HG03039 (cell line): Measurements from ENCODE around the gene IGLL5.

Experiments used
- ATAC-seq: cut with Tn5 transposase; IDR thresholded peaks from one replicate; pipeline ENCODE4 v1.9.1; 2021; ENCODE audit warnings: mild to moderate bottlenecking, moderate library complexity; ENCODE audit not compliant: unreplicated experiment

IGLL5 gene

DNA sequence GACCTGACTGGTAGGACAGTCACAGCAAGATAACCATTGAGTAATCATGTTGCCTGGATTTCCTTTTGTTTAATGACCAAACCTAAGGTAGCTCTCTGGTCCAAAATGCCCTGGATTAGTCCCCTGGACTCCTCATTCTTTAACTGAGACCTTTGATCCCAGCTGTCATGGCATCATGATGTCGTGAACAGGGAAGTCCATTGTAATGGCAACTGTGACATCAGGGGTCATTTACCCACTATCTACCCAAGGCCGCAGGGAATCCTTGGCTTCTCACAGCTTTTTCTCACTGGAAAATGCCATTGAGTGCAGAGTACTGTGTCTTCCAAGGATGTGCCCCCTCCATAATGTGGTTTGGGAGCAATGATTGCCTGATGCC, 29.1 kb upstream of the IGLL5 start:
- no peak for ATAC-seq

GRCh38 chr22:22863001-22863400, 24.6 kb upstream of the IGLL5 start:
- ATAC-seq, result no peak

GRCh38 chr22:22865311-22866072, 22.1 kb upstream of the IGLL5 start:
- ATAC-seq, result no peak

GRCh38 chr22:22866381-22867111, 21.1 kb upstream of the IGLL5 start:
- ATAC-seq, result no peak

DNA sequence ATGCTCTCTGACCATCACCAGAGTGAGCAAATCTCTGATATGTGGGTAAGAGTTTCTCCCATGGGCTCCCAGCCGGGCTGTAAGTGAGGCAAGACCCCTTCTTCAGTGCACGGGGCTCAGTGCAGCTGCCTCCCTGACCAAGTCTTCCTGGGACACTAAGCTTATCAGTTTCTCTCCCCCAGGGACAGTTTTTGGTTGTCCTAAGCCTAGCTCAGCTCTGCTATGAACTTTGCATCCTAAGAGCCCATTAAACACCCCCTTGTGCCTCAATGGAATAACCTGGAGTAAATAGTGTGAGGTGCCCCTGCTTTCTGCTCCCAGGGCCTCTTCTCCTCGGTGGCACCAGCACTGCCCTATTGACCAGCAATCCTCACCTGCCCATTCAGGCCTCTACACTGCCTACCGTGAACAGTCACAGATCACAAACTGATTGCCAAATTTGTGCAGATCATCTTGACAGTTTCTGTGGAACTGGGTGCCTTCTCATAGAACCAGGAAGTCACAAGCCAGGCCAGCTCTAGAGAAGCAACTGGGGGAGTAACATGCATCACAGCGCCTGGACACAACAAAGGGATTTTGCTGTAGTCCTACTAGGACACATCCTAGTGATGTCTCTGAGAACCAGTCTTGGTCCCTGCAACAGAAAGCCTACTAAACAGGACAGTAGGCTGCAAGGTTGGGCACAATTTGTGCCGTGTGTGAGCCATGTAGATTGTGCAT, 19.5 kb upstream of the IGLL5 start:
- ATAC-seq, result no peak

DNA sequence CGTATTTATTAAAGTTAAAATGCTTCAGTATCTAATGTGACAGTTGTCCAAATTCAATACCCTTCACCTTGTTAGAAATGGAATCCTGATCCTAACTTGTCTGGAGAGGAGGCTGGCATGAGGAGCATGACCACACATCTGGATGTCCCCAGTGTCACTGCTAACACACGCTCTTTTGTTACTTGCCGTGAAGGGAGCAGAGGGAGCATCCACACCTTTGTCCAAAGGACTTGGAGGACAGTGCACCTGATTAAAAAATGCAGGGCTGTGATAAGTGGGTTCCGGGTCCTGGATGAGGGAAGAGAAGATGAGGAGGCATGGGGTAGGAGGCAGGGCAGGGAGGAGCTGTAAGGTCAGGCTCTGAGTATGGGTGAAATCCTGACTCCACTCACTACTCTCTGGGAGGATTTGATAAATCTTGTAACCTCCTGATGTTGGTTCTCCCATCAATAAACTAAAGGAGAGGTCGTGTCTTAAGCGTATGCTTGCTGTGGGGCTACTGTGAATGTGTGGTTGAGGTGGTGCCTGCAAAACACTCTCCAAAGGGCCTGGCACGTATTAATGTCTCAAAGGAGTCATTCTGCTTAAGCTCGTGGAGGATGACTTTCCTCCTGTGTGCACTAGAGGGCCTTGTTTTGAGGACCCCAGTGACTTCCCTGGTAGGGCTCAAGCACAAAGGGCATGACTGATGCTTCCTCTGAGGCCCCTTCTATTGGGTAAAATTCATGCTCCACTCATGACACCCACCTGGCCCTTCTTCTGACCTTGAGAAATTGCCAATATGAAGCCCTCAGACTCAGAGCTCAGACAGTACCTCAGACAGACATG, 16.8 kb upstream of the IGLL5 start:
- ATAC-seq, result no peak

DNA sequence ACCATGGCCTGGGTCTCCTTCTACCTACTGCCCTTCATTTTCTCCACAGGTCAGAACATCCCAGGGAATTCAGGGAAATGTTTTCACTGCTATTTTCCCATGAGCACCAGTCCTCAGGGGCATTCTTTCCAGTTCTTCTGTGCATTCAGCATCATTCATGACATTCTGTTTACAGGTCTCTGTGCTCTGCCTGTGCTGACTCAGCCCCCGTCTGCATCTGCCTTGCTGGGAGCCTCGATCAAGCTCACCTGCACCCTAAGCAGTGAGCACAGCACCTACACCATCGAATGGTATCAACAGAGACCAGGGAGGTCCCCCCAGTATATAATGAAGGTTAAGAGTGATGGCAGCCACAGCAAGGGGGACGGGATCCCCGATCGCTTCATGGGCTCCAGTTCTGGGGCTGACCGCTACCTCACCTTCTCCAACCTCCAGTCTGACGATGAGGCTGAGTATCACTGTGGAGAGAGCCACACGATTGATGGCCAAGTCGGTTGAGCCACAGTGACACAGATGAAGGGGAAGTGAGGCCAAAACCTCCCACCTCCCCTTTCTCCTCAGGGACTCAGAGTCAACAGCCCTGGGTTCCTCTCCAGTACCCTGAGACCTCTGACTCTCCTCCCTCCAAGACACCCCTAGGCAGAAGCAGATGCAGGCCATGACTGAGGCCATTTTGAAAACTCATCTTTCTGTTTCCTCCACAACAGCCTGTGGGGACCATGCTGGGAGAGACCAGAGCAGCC, 15.9 kb upstream of the IGLL5 start:
- ATAC-seq, result no peak

DNA sequence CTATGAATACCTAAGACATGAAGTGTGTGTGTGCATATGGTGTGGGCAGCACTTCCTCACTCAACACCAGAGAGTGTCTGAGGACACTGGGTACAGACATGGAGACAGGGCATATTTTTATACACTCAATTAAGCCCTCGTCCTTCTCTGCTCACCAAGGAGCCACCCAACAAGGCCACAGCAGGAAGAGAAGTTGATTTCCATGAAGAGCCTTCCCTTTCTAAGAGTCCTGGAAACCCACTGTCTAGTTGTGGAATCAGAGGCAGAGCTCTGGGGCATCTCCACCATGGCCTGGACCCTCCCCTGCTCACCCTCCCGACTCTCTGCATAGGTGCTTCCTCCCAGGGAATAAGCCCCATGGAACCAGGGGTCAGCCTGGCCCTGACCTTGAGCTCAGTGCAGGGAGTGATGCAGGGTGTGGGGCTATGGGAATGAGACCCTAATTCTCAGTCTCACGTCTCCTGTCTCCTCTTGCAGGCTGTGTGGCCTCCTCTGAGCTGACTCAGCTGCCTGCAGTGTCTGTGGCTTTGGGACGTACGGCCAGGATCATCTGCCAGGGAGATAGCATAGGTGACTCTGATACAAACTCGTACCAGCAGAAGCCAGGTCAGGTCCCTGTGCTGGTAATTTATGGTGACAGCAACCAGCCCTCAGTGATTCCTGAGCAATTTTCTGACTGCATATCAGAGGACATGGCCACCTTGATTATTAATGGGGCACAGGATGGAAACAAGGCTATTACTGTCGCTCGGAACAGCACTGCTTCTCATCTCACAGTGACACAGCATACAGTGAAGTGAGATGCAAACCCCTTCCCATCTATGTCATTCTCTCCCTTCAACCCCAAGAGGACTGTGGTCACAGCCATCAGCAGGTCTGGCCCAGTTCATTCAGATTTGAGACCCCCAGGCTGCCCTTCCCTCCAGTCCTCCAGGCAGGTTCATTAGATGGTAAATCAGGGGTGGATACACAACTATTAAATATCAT, 14.6 kb upstream of the IGLL5 start:
- ATAC-seq, result no peak

- no peak for ATAC-seq
These were observed 9.9 kb upstream of the IGLL5 start for GRCh38 chr22:22877523-22878210.

DNA sequence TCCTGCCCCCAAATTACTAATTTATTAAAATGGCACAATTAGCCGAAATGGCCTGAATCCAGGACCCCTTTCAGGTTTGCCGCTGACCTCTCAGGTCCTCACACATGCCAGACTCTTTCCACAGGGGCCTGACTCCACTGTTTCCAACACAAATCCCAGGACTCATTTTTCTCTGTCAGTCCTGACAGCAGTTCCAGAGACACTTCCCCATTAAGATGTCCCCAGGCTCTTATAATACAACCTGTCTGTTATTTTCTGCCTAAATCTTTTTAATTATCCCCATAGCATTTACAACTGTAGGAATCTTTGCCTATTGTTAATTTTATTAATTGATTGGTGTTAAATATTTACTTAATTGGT, 9.4 kb upstream of the IGLL5 start:
- no peak for ATAC-seq

GRCh38 chr22:22878801-22879674, 8.6 kb upstream of the IGLL5 start:
- ATAC-seq, result no peak

- no peak for ATAC-seq
These were observed 7.9 kb upstream of the IGLL5 start for GRCh38 chr22:22879675-22880155.

DNA sequence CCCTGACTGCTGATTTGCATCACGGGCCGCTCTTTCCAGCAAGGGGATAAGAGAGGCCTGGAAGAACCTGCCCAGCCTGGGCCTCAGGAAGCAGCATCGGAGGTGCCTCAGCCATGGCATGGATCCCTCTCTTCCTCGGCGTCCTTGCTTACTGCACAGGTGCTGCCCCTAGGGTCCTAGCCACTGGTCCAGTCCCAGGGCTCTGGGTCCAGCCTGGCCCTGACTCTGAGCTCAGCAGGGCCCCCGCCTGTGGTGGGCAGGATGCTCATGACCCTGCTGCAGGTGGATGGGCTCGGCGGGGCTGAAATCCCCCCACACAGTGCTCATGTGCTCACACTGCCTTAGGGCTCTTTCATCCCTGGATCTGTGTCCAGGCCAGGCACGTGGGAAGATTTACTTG, 7.0 kb upstream of the IGLL5 start:
- ATAC-seq, result no peak

- no peak for ATAC-seq
These were observed 6.3 kb upstream of the IGLL5 start for GRCh38 chr22:22881116-22882000.

- ATAC-seq, result no peak
These were observed 5.4 kb upstream of the IGLL5 start for GRCh38 chr22:22882033-22882717.
